NCI-H345 treated with DMSO at 0.1 percent for 48 hours (cell line): ENCODE results near the gene DLL4.

Experiments
- DNase-seq: peaks from one replicate; lab custom pipeline; 2025; ENCODE audit not compliant: unreplicated experiment; lab: John Stamatoyannopoulos, UW

The DLL4 gene

DNA sequence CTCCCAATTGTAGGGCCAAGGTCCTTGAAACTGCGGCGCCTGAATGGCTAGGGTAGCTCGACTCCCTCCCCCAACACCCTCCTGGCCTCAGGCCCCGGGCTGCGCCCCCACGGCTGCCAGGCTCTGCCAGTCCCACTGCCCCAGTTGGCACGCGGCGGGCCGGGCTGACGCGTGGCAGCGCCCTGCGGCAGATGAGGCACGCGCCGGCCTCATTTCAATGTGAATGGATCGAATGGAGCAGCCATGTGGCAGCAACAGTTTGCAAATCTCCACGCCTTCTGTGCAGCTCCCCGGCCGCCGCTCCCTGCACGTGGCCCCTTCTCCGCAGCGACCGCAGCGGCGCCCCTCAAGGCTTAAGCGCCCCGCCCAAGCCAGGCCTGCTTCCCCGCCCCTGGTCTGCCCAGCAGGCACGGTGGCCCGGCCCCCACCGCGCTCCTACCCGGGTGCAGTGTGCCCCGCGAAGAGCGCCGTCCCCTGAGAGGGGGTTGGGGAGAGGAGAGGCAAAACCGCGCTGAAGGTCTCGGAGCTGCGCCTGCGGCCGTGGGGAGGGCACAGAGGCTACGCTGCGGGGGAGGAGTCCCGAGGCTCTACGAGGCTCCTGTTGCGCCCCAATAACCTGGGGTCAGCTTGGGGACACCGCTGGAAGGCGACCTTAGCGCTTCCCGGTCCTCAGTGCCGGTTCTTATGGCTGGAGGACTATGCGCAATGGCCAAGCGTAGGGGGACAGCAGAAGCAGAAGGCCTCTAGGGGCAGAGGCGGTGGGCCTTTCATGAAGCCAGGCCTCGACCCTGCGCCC lies 3.1 kb upstream of the DLL4 start:
- DNase-seq = peak; percentile 42

DNA sequence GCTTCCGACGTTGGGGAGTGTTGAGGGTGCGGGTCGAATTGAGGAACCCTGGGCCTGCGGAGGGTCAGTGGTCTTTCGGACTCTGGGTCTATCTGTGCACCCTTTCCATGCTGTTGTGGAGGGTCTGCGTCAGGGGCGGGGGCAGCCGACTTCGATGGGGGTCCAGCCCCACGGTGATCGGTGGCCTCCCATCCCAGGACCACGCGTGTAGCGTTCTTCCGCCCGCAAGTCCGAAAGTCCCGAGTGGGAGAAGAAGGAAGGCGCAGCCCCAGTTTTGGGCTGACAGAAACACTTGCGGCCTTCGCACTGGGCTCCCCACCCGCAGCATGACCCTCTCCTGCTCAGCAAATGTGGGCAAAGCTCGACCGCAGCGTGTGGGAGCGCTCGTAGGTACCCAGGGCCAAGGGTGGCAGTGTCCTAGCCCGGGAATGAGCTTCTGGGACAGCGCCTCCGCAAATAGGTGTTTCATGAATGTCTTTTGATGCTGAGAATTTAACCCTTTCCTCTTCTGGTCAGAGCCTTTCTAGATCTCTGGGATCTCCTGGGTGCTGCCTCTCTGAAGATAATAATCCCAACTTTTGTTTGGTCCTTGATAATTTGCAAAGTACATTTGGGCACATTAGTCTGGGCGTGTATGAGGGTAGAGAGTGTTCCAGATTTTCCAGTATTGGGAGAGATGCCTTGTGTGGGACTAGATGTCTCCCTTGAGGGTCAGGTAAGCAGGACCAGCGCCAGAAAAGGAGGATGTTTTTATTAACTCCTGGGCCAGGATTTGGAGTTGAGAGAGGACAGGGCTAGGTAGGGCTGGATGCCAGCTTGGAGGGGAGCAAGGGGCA lies 2.3 kb upstream of the DLL4 start:
- no peak for DNase-seq

GRCh38 chr15:40927495-40927872 lies 1.7 kb upstream of the DLL4 start:
- peak; percentile 19 for DNase-seq

DNA sequence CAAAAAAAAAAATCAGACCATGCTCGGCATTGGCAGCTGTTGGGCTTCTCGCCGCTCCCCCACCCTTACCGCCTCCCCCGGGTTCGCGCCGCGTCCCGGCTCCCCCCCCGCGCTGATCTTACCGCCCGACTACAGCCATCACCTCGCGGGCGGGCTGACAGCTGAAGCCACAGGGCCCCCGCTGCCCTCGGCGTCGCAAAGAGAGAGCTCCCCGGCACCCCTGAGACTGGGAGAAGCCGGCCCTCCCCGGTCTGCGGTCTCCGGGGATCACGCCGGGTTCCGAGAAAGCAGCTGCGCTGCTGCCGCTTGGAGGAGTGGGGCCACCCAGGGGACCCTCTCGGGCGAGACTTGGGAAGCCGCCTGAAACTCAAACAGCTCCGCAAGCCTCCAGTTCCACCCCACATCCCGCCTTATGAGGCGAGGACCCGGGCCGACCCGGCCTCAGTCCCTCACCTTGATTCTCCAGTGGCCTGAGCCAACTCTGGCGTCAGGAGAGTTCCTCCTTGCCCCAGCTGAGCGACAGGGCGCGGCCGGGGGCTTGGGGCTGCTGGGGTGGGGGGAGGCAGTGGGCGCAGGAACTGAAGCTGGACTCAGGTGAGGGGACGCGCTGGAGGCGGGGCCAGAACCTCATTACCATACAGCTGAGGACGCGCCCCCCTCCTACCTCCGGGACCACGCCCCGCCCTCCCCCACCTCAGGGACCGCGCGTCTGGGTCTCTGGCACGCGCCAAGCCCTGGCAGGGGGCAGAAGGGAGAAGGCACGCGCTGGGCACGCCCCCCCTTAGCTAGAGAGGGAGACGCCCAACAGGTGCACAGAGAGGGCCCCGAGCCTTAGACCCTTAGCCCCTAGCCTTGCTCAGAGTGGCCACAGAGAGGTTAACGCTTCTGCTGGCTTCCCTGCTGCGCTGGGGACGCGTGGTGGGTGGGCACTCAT lies 1.0 kb upstream of the DLL4 start:
- DNase-seq = peak; percentile 82

GRCh38 chr15:40929660-40930429 lies 705 bp downstream of the DLL4 start:
- no peak for DNase-seq

- no peak for DNase-seq
Measured at GRCh38 chr15:40930430-40931299, 1.5 kb downstream of the DLL4 start.

DNA sequence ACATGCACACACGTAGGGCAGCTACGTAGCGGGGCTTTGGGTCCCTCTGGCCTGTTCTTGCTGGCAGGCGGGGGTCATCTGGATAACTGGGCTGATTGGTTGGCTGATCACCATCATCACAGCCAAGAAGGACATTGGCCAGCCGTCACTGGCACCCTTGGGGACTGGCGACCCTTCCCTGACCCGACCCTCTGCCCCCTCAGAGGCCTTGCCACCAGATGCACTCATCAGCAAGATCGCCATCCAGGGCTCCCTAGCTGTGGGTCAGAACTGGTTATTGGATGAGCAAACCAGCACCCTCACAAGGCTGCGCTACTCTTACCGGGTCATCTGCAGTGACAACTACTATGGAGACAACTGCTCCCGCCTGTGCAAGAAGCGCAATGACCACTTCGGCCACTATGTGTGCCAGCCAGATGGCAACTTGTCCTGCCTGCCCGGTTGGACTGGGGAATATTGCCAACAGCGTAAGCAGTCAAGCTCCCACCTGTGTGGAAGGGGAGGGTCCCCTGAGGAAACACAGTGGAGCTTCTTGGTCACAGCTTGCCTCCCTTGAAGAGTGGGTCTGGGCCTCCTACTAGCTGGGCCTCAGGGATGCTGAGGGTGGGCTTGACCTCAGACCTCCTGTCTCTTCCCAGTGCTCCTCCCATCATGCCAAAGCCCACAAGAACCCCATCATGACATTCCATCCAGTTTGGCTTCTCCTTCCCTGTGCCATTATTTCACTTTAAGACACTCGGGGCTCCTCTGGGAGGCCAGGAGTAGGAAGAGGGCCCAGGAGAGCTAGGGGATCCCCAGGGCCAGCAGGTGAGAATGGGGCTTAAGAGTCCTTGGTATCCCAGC lies 2.4 kb downstream of the DLL4 start:
- DNase-seq = no peak

DNA sequence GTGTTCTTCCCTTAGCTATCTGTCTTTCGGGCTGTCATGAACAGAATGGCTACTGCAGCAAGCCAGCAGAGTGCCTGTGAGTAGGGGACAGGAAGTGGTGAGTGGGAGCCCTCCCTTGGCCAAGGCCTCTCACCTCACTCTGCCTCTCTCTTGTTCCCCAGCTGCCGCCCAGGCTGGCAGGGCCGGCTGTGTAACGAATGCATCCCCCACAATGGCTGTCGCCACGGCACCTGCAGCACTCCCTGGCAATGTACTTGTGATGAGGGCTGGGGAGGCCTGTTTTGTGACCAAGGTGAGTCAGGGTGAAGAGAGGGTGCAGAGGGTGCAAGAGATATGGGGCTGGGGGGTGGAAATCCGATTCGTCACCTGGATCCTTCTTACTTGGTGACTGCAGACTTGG lies 3.0 kb downstream of the DLL4 start:
- no peak for DNase-seq

DNA sequence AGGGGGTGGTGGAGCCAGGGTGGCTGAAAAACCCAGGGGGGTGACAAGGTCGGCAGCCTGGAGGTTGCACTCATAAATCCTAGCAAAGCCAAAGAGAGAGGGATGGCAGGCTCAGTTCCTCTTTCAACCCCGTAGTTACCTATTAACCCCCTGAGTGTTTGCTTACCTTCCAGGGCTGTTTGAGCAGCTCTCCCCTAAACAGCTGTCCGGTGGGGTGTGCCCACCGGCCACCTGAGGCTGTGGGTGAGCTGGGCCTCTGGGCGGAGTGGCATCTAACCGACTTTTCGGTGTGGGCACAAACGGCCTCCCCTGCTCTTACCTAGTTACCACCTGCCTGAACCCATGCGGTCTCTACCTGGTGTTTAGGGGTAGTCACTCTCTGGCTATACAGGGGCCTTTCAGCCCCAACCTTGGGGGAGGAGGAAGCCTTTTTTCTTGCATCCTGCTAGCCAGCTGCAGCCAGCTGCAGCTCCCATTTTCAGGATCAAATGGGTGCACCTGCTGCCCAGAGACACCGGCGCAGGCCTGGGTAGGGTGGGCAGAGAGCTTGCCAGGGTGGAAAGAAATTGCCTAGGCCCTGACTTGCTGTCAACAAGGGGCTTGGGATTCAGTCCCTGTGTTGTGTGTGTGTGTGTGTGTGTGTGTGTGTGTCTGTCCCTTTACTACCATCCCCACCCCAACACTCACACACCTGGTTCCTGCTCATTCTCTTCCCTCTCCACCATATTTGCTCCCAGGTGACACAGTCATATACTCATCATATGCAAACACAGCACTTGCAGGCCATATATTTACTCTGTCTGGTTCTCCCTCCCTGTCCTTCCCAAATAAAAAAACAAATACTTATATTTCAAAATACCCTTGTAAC lies 3.7 kb downstream of the DLL4 start:
- DNase-seq = no peak

GRCh38 chr15:40933517-40933902 lies 4.4 kb downstream of the DLL4 start:
- DNase-seq = no peak

DNA sequence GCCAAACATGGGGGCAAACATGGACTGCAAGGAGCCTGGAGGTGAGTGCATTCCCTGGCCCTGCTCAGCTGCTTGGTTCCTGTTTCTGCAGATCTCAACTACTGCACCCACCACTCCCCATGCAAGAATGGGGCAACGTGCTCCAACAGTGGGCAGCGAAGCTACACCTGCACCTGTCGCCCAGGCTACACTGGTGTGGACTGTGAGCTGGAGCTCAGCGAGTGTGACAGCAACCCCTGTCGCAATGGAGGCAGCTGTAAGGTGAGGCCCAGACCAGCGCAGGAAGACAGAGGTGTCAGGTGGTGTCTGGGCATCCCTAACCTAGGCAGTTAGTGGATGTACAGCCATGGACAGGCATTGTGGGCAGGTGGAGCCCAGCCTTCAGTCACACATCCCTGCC lies 5.3 kb downstream of the DLL4 start:
- DNase-seq = no peak

DNA sequence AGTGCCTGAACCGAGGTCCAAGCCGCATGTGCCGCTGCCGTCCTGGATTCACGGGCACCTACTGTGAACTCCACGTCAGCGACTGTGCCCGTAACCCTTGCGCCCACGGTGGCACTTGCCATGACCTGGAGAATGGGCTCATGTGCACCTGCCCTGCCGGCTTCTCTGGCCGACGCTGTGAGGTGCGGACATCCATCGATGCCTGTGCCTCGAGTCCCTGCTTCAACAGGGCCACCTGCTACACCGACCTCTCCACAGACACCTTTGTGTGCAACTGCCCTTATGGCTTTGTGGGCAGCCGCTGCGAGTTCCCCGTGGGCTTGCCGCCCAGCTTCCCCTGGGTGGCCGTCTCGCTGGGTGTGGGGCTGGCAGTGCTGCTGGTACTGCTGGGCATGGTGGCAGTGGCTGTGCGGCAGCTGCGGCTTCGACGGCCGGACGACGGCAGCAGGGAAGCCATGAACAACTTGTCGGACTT lies 7.1 kb downstream of the DLL4 start:
- no peak for DNase-seq

DNA sequence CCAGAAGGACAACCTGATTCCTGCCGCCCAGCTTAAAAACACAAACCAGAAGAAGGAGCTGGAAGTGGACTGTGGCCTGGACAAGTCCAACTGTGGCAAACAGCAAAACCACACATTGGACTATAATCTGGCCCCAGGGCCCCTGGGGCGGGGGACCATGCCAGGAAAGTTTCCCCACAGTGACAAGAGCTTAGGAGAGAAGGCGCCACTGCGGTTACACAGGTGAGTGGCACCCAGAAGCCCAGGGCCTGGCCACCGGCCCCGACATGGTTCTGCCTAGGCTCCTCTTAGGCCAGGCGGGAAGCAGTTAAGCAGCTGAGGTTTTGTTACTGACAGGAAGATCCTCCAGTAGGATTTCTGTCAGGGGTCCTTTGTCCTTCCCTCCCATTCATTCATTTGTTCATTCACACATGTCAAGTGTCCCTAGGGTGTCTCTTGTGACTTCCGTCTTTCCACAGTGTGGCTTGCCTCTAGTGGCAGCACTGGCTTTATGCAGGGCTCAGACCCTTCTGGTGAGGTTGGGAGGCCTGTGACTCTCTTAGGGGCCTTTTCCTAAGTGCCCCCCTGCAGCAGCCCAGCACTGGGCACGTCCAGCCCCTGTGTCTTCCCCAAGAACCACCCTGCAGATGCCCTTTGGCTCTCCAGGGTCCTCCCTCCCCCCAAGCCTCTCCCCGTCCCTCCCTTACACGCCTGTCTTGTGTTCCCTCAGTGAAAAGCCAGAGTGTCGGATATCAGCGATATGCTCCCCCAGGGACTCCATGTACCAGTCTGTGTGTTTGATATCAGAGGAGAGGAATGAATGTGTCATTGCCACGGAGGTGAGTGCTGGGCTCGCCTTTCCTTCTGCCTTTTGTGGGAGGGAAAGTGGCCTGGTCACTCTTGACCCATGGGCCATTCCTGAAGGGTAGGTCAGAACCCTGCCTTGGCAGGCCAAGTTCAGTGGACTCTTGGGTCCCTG lies 7.8 kb downstream of the DLL4 start:
- DNase-seq = no peak

DNA sequence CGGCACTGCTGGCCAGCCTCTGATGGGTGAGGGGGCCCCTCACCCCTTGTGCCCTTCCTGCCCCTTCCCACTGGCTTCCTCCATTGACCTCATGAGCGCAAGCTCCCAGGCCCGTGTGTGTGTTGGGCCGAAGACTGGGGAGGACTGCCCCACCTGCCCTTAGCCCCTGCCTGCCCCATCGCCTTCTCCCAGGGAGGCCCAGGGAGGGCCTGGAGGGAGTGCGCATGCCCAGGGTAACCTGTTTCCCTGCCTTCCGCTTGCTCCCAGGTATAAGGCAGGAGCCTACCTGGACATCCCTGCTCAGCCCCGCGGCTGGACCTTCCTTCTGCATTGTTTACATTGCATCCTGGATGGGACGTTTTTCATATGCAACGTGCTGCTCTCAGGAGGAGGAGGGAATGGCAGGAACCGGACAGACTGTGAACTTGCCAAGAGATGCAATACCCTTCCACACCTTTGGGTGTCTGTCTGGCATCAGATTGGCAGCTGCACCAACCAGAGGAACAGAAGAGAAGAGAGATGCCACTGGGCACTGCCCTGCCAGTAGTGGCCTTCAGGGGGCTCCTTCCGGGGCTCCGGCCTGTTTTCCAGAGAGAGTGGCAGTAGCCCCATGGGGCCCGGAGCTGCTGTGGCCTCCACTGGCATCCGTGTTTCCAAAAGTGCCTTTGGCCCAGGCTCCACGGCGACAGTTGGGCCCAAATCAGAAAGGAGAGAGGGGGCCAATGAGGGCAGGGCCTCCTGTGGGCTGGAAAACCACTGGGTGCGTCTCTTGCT lies 8.8 kb downstream of the DLL4 start:
- DNase-seq = no peak

GRCh38 chr15:40938536-40938870 lies 9.4 kb downstream of the DLL4 start:
- no peak for DNase-seq

DNA sequence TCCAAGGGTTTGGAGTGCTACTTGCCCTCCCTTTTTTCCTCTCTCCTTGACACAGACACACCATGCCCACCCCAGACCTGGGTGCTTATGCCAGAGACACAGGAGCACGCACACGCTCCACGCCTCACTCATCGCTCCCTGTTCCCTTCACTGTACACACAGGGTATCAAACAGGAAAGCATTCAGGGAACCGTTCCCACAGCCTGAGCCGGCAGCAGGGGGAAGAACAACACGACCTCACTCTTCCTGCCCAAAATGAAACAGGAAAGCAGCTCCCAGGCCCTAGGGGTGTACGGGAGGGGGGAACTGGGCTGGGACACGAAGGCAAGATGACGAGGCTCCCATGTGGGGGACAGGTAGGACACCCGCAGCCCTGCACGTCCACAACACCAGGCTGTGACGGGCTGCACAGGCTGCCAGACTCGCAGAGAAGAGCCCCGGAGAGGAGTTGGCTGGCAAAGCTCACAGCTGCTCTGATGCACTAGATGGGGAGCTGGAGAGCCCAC lies 11.2 kb downstream of the DLL4 start:
- no peak for DNase-seq
